Ovary (tissue), 9 donors: ENCODE measurements around the gene LAT. TPM values are rescaled to one million over a fixed set of nuclear protein-coding genes. Genes with fewer than 3 reads are reported as not detected.

Source experiments
- DNase-seq, 5 donors: peaks; one replicate each; pipeline ENCODE4 v3.0.0-alpha.2; 2019 to 2020
- H3K27ac ChIP-seq, 2 donors: fragments of 200-600 bp; one replicate each; pipeline versions ENCODE4 v1.5.1 to v1.8.0; 2019 to 2022
- H3K27me3 ChIP-seq: fragments of 200-600 bp; one replicate; pipeline ENCODE4 v1.8.0; 2022
- H3K36me3 ChIP-seq: fragments of 200-600 bp; sonication (generic); one replicate; pipeline ENCODE4 v1.5.1; 2019
- H3K4me1 ChIP-seq: one replicate; pipeline ENCODE4 v1.8.1; 2013; ENCODE audit warnings: mild to moderate bottlenecking, moderate library complexity; ENCODE audit not compliant: insufficient read depth
- H3K4me3 ChIP-seq: fragments of 200-600 bp; sonication (generic); one replicate; pipeline ENCODE4 v1.5.1; 2017
- H3K9me3 ChIP-seq, 2 donors: fragments of 200-600 bp in 1 of 2; sonication (generic) in 1 of 2; one replicate each; pipeline versions ENCODE4 v1.5.1 to v1.8.1; 2013 to 2019; ENCODE audit warnings: mild to moderate bottlenecking in 1 of 2, moderate library complexity in 1 of 2
- CTCF ChIP-seq, 3 donors: fragments of 450-650 bp in 2 of 3; fragments of 200-600 bp in 1 of 3; IDR thresholded peaks; one replicate each; pipeline versions ENCODE4 v1.5.1 to v1.8.0; 2016 to 2022; ENCODE audit warnings: antibody characterized with exemption in 3 of 3, mild to moderate bottlenecking in 1 of 3
- EP300 ChIP-seq: sonication (generic); formaldehyde crosslinking; IDR thresholded peaks from one replicate; pipeline ENCODE4 v1.6.1; 2017; ENCODE audit warnings: antibody characterized with exemption
- POLR2A ChIP-seq: fragments of 450-650 bp; IDR thresholded peaks from one replicate; pipeline ENCODE4 v1.6.1; 2017; ENCODE audit warnings: antibody characterized with exemption, mild to moderate bottlenecking, moderate library complexity
- WGBS, 3 donors: extraction: QIAGEN DNeasy Blood & Tissue Kit in 1 of 3; methylation state at CpG; one replicate each; pipeline versions ENCODE4 v1.1.5 to v1.1.7; 2013 to 2017; 5-methylcytosine and 5-hydroxymethylcytosine counted together
- intact Hi-C, 4 donors: fragments of 100-400 bp; cut with DNase I; formaldehyde crosslinking; loops; one replicate each; pipeline versions ENCODE4 v1.11.0 to v1.15.1; 2022 to 2023
- polyA plus RNA-seq, 2 donors: library from polyadenylated mRNA; stranded (reverse); fragments of 200-250 nt in 1 of 2; fragments of 350-450 nt in 1 of 2; fragmentation: Illumina TruSeq in 1 of 2; extraction: RNeasy Lipid Tissue Mini Kit (QIAGEN cat#74804) in 1 of 2; gene quantifications; one replicate each; pipeline ENCODE4 v1.2.3, GENCODE V29; 2013 to 2014
- total RNA-seq, 7 donors: library from RNA; depleted of rRNA in 2 of 7; stranded (reverse); fragments of >200 nt in 2 of 7; fragmentation: NEBNext Ultra II Directional in 3 of 7; extraction: Animal tissue kit (Norgen Biotek cat#: 25700) in 3 of 7; gene quantifications; one replicate each; pipeline versions ENCODE4 v1.1.0 to v1.2.4, GENCODE V29; 2016 to 2023
- donor health status: DM: no; HTN: no; CAD: no; lungs with moderate emphysema.
- donor health status: DM: no; HTN: no; CAD: no.
- donor health status: Bipolar disorder and iron deficiency.
- donor health status: DM: yes; HTN: yes; CAD: no.
- donor health status: DM: no; HTN: no; CAD: no.
- donor health status: DM: yes; HTN: yes; CAD: no.

The LAT gene
- total and polyA plus RNA-seq, 9 donors, result 1.0 to 6.0 (median 4.6) TPM

- no peak overlapping the region for H3K27ac ChIP-seq
- intact Hi-C loops, result loop anchor here in 1 of 4 donors (10.0 kb wide), 1 partner anchor 751 kb away; no protein-coding TSS in a partner anchor
- no peaks in the 10 kb centered on the region for H3K27me3 ChIP-seq
- TF ChIP-seq POLR2A, result no peak
- TF ChIP-seq CTCF (IDR thresholded peaks at IDR 0.05), result no peak
- TF ChIP-seq EP300, result no peak
- H3K4me3 ChIP-seq, result no peak overlapping the region
- no peak for DNase-seq
- no peaks in the 10 kb centered on the region for H3K36me3 ChIP-seq
- 74 to 83% (median 75%) methylated on average over 9 to 12 of the region's 12 CpGs for WGBS, 3 donors
- no peaks in the 10 kb centered on the region for H3K4me1 ChIP-seq
- H3K9me3 ChIP-seq, result no peaks in the 10 kb centered on the region
These were observed 761 bp upstream of the LAT start for GRCh38 chr16:28984091-28984490.

GRCh38 chr16:28985211-28986041, 574 bp downstream of the LAT start:
- no peak overlapping the region for H3K27ac ChIP-seq
- H3K4me3 ChIP-seq, result no peak overlapping the region
- 85 to 90% (median 85%) methylated on average over 19 of the region's 19 CpGs for WGBS, 3 donors
- no peak for DNase-seq
- TF ChIP-seq POLR2A (no peak), EP300 (no peak), CTCF (IDR thresholded peaks at IDR 0.05) (no peak)
- H3K36me3 ChIP-seq, result no peaks in the 10 kb centered on the region
- no peaks in the 10 kb centered on the region for H3K4me1 ChIP-seq
- intact Hi-C loops, result loop anchor here in 1 of 4 donors (10.0 kb wide), 1 partner anchor 749 kb away; no protein-coding TSS in a partner anchor
- no peaks in the 10 kb centered on the region for H3K9me3 ChIP-seq
- no peaks in the 10 kb centered on the region for H3K27me3 ChIP-seq

GRCh38 chr16:28986046-28986445, 1.2 kb downstream of the LAT start:
- Histone ChIP-seq H3K36me3 (no peaks in the 10 kb centered on the region), H3K27ac (no peak overlapping the region), H3K9me3 (no peaks in the 10 kb centered on the region), H3K4me3 (no peak overlapping the region), H3K27me3 (no peaks in the 10 kb centered on the region), H3K4me1 (no peaks in the 10 kb centered on the region)
- 93 to 95% (median 94%) methylated on average over 9 of the region's 9 CpGs for WGBS, 3 donors
- no peak for DNase-seq
- intact Hi-C loops, result loop anchor here in 1 of 4 donors (10.0 kb wide), 1 partner anchor 749 kb away; no protein-coding TSS in a partner anchor
- TF ChIP-seq POLR2A (no peak), CTCF (IDR thresholded peaks at IDR 0.05) (no peak), EP300 (no peak)

- DNase-seq, result no peak
- intact Hi-C loops, result loop anchor here in 1 of 4 donors (10.0 kb wide), 1 partner anchor 748 kb away; no protein-coding TSS in a partner anchor
- H3K27me3 ChIP-seq, result no peaks in the 10 kb centered on the region
- 91 to 94% (median 93%) methylated on average over 13 of the region's 13 CpGs for WGBS, 3 donors
- no peaks in the 10 kb centered on the region for H3K9me3 ChIP-seq
- peaks cover 1% of the 10 kb centered on the region for H3K4me1 ChIP-seq
- H3K4me3 ChIP-seq, result no peak overlapping the region
- TF ChIP-seq CTCF (IDR thresholded peaks at IDR 0.05), result no peak
- no peak for TF ChIP-seq EP300
- TF ChIP-seq POLR2A, result no peak
- H3K36me3 ChIP-seq, result no peaks in the 10 kb centered on the region
- H3K27ac ChIP-seq, result no peak overlapping the region
These were observed 1.6 kb downstream of the LAT start for GRCh38 chr16:28986492-28986891.
